ENCODE data around the gene SCO1.

GRCh38 chr17:10648956-10649355 lies 48.4 kb downstream of the SCO1 start:
- TF ChIP-seq CTCF (IDR thresholded peaks at IDR 0.05): no peak
- no peak for TF ChIP-seq POLR2AphosphoS5 (IDR thresholded peaks at IDR 0.05)
- TF ChIP-seq EP300 (IDR thresholded peaks at IDR 0.05): no peak
- no peak for TF ChIP-seq POLR2A (IDR thresholded peaks at IDR 0.05)

Measured in stomach (tissue), 4 donors.